Muscle of leg (tissue), 16 donors: ENCODE measurements around the gene LRRC4C. TPM values are rescaled to one million over a fixed set of nuclear protein-coding genes. Genes with fewer than 3 reads are reported as not detected.

Experiments
- DNase-seq: peaks from one replicate; pipeline ENCODE4 v3.0.0; 2013
- H3K27ac ChIP-seq: one replicate; pipeline ENCODE4 v1.5.1; 2013; ENCODE audit warnings: mild to moderate bottlenecking, low read length, control low read depth
- H3K27me3 ChIP-seq: one replicate; pipeline ENCODE4 v1.6.1; 2013; ENCODE audit warnings: low read length; ENCODE audit not compliant: control insufficient read depth, insufficient read depth
- H3K36me3 ChIP-seq: one replicate; pipeline ENCODE4 v1.6.1; 2013; ENCODE audit warnings: low read length; ENCODE audit not compliant: control insufficient read depth, insufficient read depth
- H3K4me1 ChIP-seq: one replicate; pipeline ENCODE4 v1.6.1; 2013; ENCODE audit warnings: low read length; ENCODE audit not compliant: control insufficient read depth, insufficient read depth
- H3K4me3 ChIP-seq: one replicate; pipeline ENCODE4 v1.5.1; 2013; ENCODE audit warnings: low read length, control low read depth
- H3K9me3 ChIP-seq: replicated peaks from 2 replicates; pipeline ENCODE4 v1.6.1; 2013; ENCODE audit warnings: low read depth, low read length; ENCODE audit not compliant: control insufficient read depth
- WGBS: methylation state at CpG from one replicate; pipeline ENCODE4 v1.1.5; 2013; ENCODE audit warnings: missing lambda C conversion rate; ENCODE audit not compliant: insufficient coverage; 5-methylcytosine and 5-hydroxymethylcytosine counted together
- long read RNA-seq, 11 donors: transcript quantifications; one replicate each; lab custom pipeline, GENCODE V29; 2026
- polyA plus RNA-seq, 8 donors: library from polyadenylated mRNA; unstranded; fragments of 120-200 nt; gene quantifications; one replicate each; pipeline versions ENCODE4 v1.2.1 to v1.2.3, GENCODE V29; 2013; ENCODE audit warnings: inconsistent platforms in 1 of 8, low replicate concordance in 1 of 8; ENCODE audit not compliant: insufficient read length in 8 of 8, insufficient read depth in 1 of 8
- total RNA-seq: library from RNA; stranded (reverse); fragments of 120-200 nt; gene quantifications from one replicate; pipeline ENCODE4 v1.2.4, GENCODE V29; 2013

LRRC4C gene
- 2.3 TPM for total RNA-seq
- 1 to 10 TPM; 1.8 to 5.3 (median 2.2) TPM for polyA plus RNA-seq
- long read RNA-seq, donor 1, result 0 reads
- long read RNA-seq, donor 2, result 0 reads
- long read RNA-seq, donor 3, result 0 reads
- long read RNA-seq, donor 4, result 0 reads
- long read RNA-seq, donor 5, partial matches to known transcripts, result 0 of 2 reads
- long read RNA-seq, donor 5, other reads (novel, unspliced or antisense), result 0 of 2 reads
- long read RNA-seq, donor 6, result 0 reads
- long read RNA-seq, donor 7, result 0 reads
- long read RNA-seq, donor 8, result 0 reads
- long read RNA-seq, donor 9, partial matches to known transcripts, result 0 of 1 reads
- long read RNA-seq, donor 9, other reads (novel, unspliced or antisense), result 0 of 1 reads
- long read RNA-seq, donor 10, result 0 reads
- long read RNA-seq, donor 11, result 0 reads

GRCh38 chr11:41459465-41460401, at the start of gene LRRC4C:
LRRC4C (minus strand) TSS chr11:41459652.
- Histone ChIP-seq H3K27me3 (peaks cover 4% of the 10 kb centered on the region), H3K4me1 (no peaks in the 10 kb centered on the region), H3K9me3 (no peaks in the 10 kb centered on the region), H3K36me3 (no peaks in the 10 kb centered on the region), H3K4me3 (peak within 1 kb of the TSS; percentile 6), H3K27ac (no peak within 1 kb of the TSS)
- DNase-seq, result peak; percentile 22
- WGBS, result 4% methylated on average over 8 of the region's 22 CpGs

DNA sequence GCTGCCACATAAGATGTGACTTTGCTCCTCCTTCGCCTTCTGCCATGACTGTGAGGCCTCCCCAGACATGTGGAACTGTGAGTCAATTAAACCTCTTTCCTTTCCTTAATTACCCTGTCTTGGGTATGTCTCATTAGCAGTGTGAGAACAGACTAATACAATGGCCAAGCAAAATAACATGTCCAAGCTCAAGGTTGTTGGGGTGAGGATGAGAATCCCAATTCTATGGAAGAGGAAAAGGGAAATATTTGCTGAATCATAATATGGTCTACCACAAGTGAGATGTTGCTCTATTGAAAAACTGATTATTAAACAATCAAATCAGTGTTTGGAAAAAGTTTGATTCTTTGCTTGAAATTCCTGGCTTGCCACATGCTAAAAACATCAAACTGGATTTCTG, 48.7 kb upstream of the LRRC4C start:
- no peaks in the 10 kb centered on the region for H3K36me3 ChIP-seq
- no CpG with 5 or more reads among the region's 1 CpG for WGBS
- H3K27ac ChIP-seq, result no peak overlapping the region
- H3K27me3 ChIP-seq, result no peaks in the 10 kb centered on the region
- no peak overlapping the region for H3K4me3 ChIP-seq
- no peaks in the 10 kb centered on the region for H3K4me1 ChIP-seq
- no peaks in the 10 kb centered on the region for H3K9me3 ChIP-seq
- no peak for DNase-seq

DNA sequence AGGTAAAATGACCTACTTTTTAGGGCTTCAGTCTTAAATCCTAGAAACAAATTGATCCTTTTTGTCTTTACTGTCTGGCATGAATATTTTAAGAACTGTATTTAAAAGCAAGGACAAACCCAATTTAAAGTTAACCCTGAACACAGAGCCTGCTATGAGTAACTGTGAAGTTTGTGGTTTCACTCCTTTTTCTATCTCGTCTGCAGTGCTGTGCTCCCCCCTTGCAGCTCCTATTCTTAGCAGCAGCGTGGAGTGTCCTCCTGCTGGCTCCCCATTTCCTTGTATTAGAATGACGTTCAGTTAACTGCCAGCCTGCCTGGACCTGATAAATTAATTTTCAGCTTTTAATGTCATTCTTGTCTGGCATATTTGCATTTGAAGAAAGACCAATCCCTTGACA, 40.0 kb upstream of the LRRC4C start:
- Histone ChIP-seq H3K36me3 (no peaks in the 10 kb centered on the region), H3K27ac (no peak overlapping the region), H3K9me3 (no peaks in the 10 kb centered on the region), H3K4me1 (peaks cover 3% of the 10 kb centered on the region), H3K4me3 (no peak overlapping the region), H3K27me3 (no peaks in the 10 kb centered on the region)
- 46% methylated on average over 2 of the region's 3 CpGs for WGBS
- no peak for DNase-seq

DNA sequence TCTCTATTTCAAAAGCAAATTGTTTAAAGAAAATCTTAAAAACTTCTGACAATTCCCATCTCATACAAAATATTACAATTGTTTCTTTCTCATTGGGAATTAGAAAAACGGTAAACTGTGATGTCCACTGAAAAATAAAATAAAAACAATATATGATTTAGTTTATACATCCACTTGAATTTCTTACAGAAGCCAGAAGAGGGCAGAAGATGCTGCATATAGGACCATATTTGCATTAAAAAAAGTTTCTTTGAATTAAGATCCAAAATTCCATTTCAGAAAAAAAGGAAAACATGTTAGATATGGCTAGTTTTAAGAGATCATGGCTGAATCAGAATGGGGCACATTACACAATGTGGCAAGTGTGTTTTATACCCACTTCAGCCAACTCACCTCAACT, 39.3 kb upstream of the LRRC4C start:
- Histone ChIP-seq H3K27ac (no peak overlapping the region), H3K4me3 (no peak overlapping the region), H3K4me1 (peaks cover 3% of the 10 kb centered on the region), H3K36me3 (no peaks in the 10 kb centered on the region), H3K27me3 (no peaks in the 10 kb centered on the region), H3K9me3 (no peaks in the 10 kb centered on the region)
- DNase-seq, result peak; percentile 44
- WGBS, result no CpG with 5 or more reads among the region's 1 CpG

GRCh38 chr11:41497974-41498373, 38.5 kb upstream of the LRRC4C start:
- Histone ChIP-seq H3K36me3 (no peaks in the 10 kb centered on the region), H3K9me3 (no peaks in the 10 kb centered on the region), H3K27ac (no peak overlapping the region), H3K4me3 (no peak overlapping the region), H3K4me1 (peaks cover 3% of the 10 kb centered on the region), H3K27me3 (no peaks in the 10 kb centered on the region)
- DNase-seq, result peak; percentile 85
- WGBS, result 0% methylated on average over 1 of the region's 2 CpGs

GRCh38 chr11:41494716-41495115, 35.3 kb upstream of the LRRC4C start:
- Histone ChIP-seq H3K4me3 (no peak overlapping the region), H3K36me3 (no peaks in the 10 kb centered on the region), H3K27me3 (no peaks in the 10 kb centered on the region), H3K4me1 (peaks cover 3% of the 10 kb centered on the region), H3K27ac (no peak overlapping the region), H3K9me3 (no peaks in the 10 kb centered on the region)
- DNase-seq, result no peak
- no CpG with 5 or more reads among the region's 1 CpG for WGBS

DNA sequence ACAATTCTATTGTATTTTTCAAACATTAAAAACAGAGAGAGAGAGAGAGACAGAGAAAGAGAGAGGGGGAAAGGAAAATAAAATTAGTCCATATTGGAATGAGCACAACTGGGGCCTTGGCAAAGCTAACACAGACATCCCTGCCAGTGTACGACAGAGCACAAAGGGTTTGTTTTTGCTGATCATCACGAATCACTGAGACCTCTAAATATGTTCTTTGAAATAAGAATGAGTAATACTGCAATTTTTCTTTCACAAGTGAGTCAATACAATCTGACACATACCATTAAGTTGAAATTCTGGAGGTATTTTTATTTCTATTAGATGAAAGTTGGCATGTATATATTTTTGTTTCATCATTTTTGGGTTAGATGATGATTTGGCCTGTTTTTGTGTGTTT, 27.0 kb upstream of the LRRC4C start:
- H3K36me3 ChIP-seq, result no peaks in the 10 kb centered on the region
- no peaks in the 10 kb centered on the region for H3K27me3 ChIP-seq
- DNase-seq, result no peak
- no peak overlapping the region for H3K27ac ChIP-seq
- no peak overlapping the region for H3K4me3 ChIP-seq
- no peaks in the 10 kb centered on the region for H3K9me3 ChIP-seq
- WGBS, result no CpG with 5 or more reads among the region's 2 CpGs
- no peaks in the 10 kb centered on the region for H3K4me1 ChIP-seq

- Histone ChIP-seq H3K4me3 (no peak overlapping the region), H3K4me1 (no peaks in the 10 kb centered on the region), H3K27me3 (no peaks in the 10 kb centered on the region), H3K9me3 (no peaks in the 10 kb centered on the region), H3K36me3 (no peaks in the 10 kb centered on the region), H3K27ac (no peak overlapping the region)
- DNase-seq, result no peak
- WGBS, result no CpG with 5 or more reads among the region's 3 CpGs
Measured at GRCh38 chr11:41483956-41484355, 24.5 kb upstream of the LRRC4C start.

- Histone ChIP-seq H3K27me3 (no peaks in the 10 kb centered on the region), H3K36me3 (no peaks in the 10 kb centered on the region), H3K4me3 (no peak overlapping the region), H3K27ac (no peak overlapping the region), H3K4me1 (no peaks in the 10 kb centered on the region), H3K9me3 (no peaks in the 10 kb centered on the region)
- no peak for DNase-seq
- WGBS, result no CpG with 5 or more reads among the region's 1 CpG
Measured at GRCh38 chr11:41479179-41479578, 19.7 kb upstream of the LRRC4C start.

DNA sequence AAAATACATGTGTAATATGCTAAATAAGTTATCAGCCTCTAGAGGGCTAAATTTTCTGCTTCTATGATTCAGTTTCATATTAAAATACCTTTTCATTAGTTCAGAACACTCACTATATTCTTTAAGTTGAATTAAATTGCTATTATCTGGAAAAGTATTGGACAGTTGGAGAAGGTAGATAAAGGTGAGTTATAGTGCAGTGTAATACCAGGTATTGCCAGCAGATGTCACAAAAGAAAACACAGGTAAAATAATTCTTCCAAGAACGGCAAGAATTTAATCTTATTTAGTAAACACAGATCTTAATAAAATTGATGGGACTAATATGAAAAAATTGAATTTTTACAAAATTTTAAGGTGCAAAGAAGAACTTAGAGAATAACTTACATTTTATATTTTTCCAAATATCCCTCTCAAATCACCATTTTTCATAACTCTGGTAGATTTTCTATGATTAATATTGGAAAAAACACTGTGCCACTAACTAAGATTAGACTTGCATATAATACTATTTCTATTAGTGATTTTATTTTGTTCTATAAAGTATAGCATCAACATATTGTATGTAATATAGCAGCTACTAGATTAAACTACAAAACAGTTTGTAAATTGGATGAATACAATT, 1.7 kb upstream of the LRRC4C start:
- H3K4me3 ChIP-seq, result no peak overlapping the region
- H3K9me3 ChIP-seq, result no peaks in the 10 kb centered on the region
- H3K27ac ChIP-seq, result no peak overlapping the region
- DNase-seq, result peak; percentile 13
- H3K36me3 ChIP-seq, result no peaks in the 10 kb centered on the region
- WGBS, result no CpG with 5 or more reads among the region's 1 CpG
- H3K4me1 ChIP-seq, result no peaks in the 10 kb centered on the region
- H3K27me3 ChIP-seq, result peaks cover 4% of the 10 kb centered on the region
